IPS-NIHi11 (cell line): ENCODE measurements around the gene NSD1.
"Not testable (repeated sequence)": the region's sequence is repeated elsewhere in the genome, so short reads cannot be mapped to it uniquely, and the experiment has no call there.

Experiments used
- DNase-seq: peaks from one replicate; pipeline ENCODE4 v3.0.0; 2012; ENCODE audit warnings: mixed read lengths, low spot score

Gene NSD1

DNA sequence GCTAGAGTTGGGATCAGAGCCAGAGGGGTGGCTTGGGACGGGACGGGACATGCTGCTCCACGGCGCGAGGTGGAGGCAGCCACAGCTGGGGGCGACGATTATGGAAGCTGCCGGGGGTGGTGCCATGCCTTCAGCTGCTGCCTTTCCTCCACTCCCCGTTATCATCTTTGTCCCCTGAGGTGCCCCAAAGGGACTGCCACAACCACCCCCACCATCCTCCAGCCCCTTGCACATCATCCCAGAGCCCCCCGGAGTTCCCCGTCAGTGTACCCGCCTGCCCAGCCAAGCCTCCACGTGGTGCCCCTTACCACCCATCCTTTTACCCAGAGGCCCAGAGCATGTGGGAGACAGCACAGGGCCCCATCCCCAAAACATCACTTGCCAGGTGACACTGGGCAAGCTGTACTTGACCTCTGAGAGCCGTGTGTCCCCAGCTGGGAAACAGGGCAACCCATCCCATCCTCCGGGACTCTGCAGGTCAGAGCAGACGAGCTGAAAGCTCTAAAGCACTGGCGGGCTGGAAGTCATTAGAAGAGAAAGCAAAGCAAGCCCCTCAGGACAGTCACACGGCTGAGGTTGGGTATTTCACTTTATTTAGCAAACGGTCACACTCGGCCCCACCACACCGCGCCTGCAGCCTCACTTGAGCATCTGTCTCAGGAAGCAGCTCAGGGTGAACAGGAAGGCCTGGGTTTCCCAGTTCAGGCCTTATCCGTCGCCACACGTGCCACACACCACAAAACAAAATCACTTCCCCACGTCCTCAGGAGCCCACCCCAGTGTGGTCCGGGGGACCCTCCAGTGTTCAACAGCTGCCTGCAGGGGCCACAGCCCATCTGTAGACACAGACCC, 197.6 kb downstream of the NSD1 start:
- no peak for DNase-seq

DNA sequence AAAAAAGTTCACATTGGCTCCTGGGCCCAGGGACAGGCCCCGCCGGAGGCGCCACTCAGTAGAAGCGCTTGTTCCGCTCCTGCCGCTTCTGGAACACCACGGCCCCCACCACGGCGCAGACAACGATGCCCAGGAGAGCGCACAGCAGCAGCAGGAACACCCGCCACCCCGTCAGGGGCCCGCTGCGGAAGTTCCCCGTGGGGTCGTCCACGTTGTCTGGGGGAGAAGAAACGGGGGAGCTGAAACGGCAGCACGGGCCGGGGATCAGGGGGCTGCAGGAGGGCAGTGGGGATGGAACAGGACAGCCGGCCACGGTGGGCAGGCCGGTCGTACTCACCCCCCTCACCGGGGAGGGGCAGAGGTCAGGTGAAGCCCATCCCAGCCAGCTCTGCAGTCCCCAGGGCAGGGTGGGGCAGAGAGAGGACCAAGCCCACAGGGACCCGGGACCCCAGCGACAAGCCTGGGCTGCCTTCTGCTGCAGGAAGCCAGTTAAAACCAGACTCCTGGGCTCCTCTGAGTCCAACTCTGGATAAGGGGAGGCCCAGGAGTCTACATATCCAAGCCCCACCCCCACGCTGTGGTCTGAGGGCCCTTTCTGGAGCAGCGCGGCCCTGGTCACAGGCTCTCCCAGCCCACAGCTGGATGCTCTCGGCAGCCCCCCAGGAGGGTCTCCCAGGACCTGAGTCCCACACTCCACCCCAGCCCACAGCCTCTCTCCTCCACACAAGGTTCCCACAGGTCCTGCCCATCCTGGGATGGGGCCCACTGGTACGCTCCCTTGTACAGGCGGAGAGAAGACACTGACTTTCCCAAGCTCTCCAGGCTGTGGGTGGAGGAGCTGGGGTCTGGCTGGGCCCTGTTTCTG, 198.7 kb downstream of the NSD1 start:
- DNase-seq, result no peak

DNA sequence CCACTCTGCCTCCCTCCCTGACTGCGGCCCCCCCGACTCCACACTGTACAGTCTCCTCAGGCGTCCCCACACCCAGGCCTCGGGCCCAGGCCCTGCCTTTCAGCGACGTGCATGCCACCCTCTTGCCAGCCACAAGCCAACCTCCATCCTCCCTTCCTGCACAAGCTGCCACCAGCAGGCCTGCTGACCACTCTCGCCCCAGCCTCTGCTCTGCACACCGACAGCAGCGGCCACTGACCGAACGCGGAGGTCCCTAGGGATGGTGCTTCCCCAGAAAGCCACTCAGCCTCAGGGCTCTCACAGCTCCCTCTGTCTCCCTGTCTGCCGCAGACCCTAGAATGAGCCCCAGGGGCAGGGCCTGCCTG, 199.3 kb downstream of the NSD1 start:
- no peak for DNase-seq

DNA sequence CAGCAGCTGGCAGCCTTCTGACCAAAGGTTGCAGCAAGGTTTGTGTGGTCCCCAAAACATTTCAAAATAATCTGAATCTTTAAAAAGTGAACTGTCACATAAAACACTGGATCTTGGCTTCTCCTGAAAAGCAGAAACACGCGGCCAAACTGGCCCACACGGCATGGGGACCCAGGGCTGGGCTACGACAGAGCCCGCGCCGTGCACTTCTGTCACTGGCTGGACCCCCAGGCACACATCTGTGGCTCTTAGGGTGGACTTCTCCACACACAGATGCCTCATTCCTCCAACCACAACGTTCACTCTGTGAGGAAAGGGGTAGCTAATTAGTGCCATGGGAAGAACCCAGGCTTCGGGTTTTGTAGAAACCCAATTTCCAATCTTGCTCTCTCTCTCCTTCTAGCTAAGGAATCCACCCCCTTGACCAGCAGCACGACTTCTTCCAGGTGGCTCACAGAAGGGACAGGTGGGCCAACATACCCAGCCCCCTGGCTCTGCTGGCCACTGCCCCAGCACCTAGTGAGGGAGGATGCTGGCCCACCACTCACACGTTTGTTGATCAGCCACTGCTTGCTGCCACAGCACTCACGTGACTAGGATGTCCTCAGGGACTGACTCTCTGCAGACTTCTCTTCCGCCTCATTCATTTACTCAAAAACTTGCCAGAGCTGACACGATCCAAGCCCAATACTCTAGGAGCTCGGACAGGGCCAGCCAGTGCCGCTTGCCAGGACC, 200.0 kb downstream of the NSD1 start:
- no peak for DNase-seq

DNA sequence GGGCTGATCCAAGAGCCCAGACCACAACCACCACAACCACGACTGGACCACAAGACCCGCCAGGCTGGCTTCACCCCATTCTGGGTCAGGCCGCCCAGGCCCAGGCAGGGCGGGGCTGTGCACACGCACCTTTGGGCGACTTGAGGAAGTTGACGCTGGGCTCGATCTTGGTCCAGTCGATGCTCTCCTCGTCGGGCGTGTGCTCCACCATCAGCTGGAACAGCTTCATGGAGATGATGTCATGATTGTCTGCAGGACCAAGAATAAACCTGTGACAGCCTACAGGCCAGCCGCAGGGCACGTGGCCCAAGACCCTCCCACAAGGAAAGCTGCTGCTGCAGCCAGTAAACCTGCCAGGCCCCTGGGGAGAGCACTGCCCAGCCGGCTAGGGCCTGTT, 200.6 kb downstream of the NSD1 start:
- no peak for DNase-seq

DNA sequence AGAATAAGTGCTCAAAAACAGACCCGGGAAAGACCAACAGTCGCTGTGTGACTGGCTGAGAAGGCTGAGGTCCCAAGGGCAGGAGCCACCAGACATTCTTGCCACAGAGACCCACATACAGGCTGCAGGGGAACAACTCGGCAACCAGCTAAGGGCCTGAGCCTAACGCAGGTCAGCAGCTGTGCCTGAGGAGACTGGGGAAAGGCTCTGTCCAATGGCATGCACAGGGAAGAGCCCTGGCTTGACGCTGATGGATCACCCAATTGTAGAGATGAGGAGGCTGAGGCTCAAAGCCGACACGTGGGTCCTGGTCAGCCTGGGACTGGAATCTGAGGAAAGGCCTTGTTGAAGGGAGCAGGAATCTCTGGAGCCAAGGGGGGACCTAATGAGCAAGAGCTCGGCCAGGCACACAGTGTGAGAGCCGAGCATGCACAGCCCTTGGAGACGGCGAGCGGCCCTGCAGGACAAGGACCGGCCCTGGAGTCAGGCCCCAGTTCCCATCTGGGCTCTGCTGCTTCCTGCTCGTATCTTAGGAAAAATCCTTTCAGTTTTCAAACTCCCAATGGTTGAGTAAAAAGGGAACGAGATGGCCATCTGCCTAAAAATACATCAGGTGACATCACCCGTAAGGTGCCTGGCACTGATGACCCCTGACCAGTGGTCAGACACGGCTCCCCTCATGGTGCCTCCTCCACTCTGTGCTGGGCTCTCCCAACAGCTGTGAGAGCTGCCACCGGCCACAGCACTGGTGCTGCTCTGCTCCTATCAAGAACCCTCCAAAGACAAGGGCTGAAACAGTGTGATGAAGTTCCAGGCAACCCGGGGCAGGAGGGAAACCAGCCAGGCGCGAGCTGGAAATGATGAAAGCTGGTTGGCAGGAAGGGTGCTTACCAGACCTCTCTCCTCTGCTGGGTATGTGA, 201.5 kb downstream of the NSD1 start:
- no peak for DNase-seq

DNA sequence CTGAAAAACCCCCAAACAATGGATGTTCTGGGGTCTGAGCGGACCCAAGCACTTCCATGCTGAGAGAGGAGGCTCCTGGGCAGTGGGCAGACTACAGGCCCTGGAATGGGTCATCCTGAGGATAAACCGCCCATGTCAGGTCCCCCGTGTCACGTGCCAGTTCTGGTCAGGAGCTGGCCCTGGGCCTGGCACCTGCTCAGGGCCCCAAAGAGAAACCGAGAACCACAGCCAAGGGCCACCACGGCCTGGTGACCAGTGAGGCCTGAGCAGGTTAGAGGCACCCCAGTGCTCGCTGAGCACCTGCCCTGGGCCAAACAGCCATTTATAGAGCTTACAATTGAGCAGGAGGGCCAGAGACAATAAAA, 202.1 kb downstream of the NSD1 start:
- DNase-seq, result no peak

DNA sequence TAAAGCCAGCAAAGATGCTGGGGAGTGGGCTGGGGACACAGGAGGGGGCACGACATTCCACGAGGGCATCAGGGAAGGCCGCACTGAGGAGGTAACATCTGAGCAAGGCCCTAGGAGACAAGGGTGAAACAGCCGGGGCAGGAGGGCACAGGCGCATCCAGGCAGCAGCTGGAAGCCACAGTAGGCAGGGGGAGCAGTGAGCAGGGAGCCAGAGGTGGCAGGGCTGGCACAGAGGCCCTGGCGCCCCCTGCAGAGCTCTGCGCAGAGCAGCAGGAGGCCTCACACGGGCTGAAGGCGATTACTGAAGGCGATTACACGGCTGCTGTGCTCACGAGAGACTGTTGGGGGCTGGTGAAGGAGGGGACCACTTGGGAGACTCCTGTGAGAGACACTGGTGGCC, 202.5 kb downstream of the NSD1 start:
- DNase-seq, result no peak

DNA sequence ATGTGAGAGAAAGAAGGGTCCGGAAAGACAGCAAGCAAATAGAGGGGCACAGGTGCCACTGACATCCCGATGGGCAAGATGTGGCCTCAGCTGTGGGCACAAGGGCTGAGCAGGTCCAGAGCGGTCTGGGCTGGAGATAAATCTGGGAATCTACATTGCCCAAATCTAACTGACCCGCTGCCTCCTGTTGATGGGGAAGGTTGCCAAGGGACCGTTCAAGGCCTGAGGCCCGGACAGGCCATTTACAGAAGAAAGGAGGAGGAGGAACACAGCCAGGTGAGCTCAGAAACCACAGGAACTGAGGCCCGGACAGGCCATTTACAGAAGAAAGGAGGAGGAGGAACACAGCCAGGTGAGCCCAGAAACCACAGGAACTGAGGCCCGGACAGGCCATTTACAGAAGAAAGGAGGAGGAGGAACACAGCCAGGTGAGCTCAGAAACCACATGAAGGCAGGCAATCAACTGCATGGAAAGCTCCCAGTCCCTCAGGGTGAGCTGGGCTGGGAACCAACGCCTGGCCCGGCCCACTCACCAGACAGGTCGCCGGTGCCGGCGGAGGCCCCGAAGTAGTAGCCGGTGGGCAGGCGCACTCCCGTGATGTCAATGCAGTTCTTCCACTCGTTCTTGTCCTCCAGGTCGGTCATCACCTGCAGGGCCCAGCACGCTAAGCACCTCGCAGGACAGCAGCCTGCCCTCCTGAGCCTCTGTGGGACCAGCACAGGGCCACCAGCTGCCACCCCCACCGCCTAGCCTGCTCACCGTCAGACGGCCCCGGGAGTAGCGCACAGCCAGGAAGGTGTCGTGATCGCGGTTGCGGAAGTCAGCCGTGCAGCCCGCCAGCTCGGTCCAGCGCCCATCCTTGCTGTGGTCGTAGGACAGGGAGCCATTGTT, 203.3 kb downstream of the NSD1 start:
- DNase-seq, result no peak

DNA sequence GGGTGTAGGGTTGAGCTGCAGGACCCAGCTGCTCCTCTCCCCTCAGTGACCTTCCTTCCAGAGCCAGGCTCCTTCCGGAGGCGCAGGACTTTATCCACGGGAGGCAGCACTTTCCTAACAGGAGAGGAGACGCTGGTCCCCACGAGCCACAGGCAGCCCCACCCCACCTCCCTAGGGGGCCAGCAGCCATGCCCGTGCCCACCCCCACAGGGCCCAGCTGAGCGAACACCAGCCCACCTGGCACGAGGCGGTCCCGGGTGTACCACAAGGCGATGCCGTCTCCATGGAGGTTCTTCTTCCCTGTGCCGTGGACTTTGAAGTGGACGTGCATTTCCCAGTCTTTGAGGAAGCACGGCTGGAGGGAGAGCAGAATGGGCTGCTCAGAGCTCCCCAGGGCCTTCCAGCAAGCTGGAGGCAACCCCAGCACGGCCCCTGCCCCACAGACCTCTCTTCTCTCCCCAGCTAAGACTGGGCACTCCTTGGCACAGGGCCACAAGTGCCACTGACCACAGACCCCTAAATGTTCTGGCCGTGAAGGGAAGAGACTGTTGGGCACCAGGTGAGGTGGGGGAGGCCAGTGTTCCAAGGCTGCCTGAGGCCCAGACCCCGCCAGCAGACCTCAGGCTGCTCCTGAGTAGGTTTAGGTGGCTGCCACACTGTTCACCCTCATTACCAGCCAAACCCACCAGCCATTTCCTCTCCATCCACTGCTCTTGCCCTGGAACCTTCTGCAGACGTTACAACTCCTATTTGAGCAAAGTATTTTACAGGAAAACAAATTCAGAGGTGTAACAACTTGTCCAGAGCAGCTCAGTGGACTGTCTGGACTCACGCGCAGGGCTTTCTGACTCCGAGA, 204.9 kb downstream of the NSD1 start:
- no peak for DNase-seq

DNA sequence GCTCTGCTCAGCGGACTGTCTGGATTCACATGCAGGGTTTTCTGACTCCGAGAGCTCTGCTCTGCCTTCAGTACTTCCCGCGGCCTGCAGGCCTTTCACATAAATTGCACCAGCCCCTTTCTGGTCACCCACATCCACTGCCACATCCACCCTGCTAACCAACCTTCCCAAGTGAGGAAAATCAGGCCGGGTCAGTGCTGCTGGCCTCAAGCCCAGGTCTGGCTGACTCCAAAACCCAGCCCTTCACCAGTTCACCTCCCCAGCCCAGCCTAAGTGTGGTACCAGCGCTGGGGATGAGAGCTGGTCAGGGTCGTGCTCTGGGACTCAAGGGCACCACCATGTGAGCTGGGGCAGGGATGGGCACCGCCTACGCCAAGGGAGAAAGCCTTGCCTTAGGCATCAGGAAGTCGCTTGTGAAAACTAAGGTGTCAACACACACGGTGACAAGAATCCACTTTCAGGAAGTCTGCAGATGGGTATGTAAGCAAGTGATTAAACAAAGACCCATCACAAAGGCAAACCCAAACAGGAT, 205.6 kb downstream of the NSD1 start:
- DNase-seq, result no peak

DNA sequence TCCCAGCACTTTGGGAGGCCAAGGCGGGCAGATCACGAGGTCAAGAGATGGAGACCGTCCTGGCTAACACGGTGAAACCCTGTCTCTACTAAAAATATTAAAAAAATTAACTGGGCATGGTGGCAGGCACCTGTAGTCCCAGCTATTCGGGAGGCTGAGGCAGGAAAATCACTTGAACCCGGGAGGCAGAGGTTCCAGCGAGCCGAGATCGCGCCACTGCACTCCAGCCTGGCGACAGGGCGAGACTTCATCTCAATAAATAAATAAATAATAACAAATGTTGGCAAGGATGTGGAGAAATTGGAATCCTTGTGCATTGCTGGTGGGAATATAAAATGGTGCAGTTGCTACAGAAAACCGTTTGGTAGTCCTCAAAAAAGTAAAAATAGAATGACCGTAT, 209.4 kb downstream of the NSD1 start:
- DNase-seq, result not testable (repeated sequence)

DNA sequence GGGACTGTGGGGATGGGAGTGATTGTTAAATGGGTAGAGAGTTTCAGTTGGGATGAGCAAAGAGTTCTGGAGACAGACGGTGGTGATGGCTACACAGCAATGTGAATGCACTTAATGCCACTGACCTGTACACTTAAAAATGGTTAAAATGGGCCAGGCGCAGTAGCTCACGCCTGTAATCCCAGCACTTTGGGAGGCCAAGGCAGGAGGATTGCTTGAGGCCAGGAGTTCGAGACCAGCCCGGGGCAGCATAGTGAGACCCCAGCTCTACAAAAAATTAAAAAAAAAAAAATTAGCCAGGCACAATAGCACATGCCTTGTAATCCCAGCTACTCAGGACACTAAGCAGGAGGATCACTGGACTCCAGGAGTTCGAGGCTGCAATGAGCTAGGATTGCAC, 210.2 kb downstream of the NSD1 start:
- no peak for DNase-seq

DNA sequence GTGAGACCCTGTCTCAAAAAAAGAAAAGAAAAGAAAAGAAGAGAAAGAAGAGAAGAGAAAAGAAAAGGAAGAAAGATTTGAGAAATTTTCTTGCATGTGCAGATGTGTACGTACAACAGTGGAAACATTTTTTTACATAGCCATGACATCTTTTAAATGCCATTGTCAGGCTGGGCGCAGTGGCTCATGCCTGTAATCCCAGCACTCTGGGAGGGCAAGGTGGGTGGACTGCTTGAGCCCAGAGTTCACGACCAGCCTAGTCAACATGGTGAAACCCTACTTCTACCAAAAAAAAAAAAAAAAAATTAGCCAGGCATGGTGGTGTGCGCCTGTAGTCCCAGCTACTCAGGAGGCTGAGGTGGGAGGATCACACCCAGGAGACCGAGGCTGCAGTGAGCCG, 211.3 kb downstream of the NSD1 start:
- no peak for DNase-seq

DNA sequence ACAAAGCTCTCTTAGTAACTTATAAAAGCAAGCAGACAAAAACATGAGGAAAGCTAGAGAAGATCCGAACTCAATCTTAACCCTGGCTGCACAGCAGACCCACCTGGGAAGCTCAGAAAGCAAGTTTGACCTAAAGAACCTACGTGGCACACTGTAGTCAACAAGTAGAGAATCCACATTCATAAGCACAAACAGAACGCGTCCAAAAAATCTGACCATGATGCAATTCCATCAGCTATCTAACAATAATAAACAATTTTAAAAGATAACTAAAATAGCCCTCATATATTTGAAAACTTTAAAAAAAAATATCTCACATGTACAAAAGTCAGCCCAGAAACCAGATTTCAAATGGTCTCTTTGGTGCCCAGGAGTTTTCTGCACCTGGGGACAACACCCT, 213.2 kb downstream of the NSD1 start:
- no peak for DNase-seq

DNA sequence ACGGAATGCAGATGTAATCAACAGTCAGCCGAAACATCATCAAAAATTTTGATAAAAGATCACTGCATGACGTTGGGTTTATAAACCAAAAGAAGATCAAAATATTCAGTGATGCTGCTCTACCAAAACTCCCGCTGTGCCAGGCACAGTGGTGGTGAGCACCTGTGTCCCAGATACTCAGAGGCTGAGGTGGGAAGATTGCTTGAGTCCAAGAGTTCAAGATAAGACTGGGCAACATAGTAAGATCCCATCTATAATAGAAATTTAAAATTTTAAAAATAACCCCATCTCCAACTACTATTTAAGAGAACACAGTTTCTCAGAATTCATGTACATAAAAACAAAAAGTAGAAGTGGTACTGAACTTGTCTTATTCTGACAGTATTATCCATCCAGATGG, 214.1 kb downstream of the NSD1 start:
- no peak for DNase-seq

DNA sequence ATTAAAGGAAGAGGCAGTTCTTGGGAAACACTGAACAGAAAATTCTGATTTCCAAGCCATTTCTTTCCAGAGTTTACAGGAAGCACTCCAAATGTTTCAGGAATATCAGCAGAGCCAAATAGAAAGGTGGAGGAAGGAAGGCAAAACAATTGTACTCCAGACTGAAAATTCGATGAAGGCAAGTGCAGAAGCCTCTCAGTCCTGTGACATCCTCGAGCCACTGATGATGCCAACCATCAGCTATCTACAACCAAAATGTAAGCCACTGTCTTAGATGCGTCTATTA, 215.7 kb downstream of the NSD1 start:
- no peak for DNase-seq

DNA sequence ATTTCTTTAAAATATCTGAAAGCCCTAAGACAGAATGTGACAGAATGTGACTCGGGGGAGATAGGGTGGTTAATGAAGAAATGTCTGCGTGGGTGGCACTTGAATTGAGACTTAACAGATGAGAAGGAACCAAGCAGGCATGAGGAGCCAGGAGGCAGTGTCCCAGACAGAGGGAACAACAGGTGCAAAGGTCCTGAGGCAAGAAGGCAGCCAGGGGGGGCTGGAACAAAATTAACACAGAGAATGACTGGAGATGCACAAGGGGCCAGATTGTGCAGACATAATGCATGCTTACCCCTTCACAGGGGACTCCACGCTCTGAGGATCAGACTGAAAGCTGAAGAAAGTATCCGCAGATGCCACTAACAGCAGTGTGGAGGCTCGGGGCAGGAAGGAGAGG, 216.2 kb downstream of the NSD1 start:
- no peak for DNase-seq
